IMR-90 (cell line): ENCODE data around the gene KCMF1. TPM values are rescaled to one million over a fixed set of nuclear protein-coding genes. Genes with fewer than 3 reads are reported as not detected.

Source experiments
- ATAC-seq: fragments of 200-7000 bp; cut with Tn5 transposase; 2 replicates; pipeline ENCODE4 v1.9.1; 2020; ENCODE audit warnings: low read depth, mild to moderate bottlenecking, moderate library complexity
- BruUV-seq: library from RNA; stranded (reverse); fragments of 400-500 nt; replicated peaks from 2 replicates; lab custom pipeline; 2021; lab: Mats Ljungman, UMichigan
- CTCF ChIA-PET: fragments of 300-600 bp; formaldehyde crosslinking; extraction: SDS; loops from one replicate; lab custom pipeline; 2021; ENCODE audit warnings: antibody characterized with exemption; lab: Yijun Ruan, JAX
- POLR2A ChIA-PET: fragments of 300-600 bp; sonication (Branson Sonifier 250); formaldehyde crosslinking; loops from one replicate; lab custom pipeline; 2022; ENCODE audit warnings: antibody characterized with exemption; ENCODE audit not compliant: unreplicated experiment; lab: Charles Lee
- DNase-seq: peaks from one replicate; pipeline ENCODE4 v3.0.0; 2013
- H2AFZ ChIP-seq: replicated peaks from 2 replicates; pipeline ENCODE3; 2013; ENCODE audit warnings: low read length, mild to moderate bottlenecking; ENCODE audit not compliant: poor library complexity
- H2AK5ac ChIP-seq: 2 replicates; pipeline ENCODE4 v1.6.1; 2013; ENCODE audit warnings: low read depth, low read length, inconsistent platforms
- H2AK9ac ChIP-seq: replicated peaks from 2 replicates; pipeline ENCODE3; 2013; ENCODE audit warnings: mild to moderate bottlenecking, low read depth, low read length, moderate library complexity; ENCODE audit not compliant: poor library complexity
- H2BK120ac ChIP-seq: 2 replicates; pipeline ENCODE4 v1.6.1; 2013; ENCODE audit warnings: low read depth, low read length, inconsistent platforms
- H2BK15ac ChIP-seq: 3 replicates; pipeline ENCODE4 v1.6.1; 2013; ENCODE audit warnings: low read depth, low read length, inconsistent platforms
- H2BK20ac ChIP-seq: 2 replicates; pipeline ENCODE4 v1.6.1; 2013; ENCODE audit warnings: low read depth, mild to moderate bottlenecking, inconsistent platforms, low read length, moderate library complexity
- H2BK5ac ChIP-seq: 2 replicates; pipeline ENCODE4 v1.6.1; 2013; ENCODE audit warnings: mild to moderate bottlenecking, low read depth, low read length, inconsistent platforms; ENCODE audit not compliant: poor library complexity, severe bottlenecking
- H3K14ac ChIP-seq: replicated peaks from 2 replicates; pipeline ENCODE4 v1.6.1; 2013; ENCODE audit warnings: low read depth, low read length, inconsistent platforms
- H3K18ac ChIP-seq: 2 replicates; pipeline ENCODE4 v1.6.1; 2013; ENCODE audit warnings: low read depth, low read length, control low read depth
- H3K23ac ChIP-seq: 2 replicates; pipeline ENCODE4 v1.6.1; 2013; ENCODE audit warnings: low read depth, low read length, inconsistent platforms
- H3K27ac ChIP-seq: 2 replicates; pipeline ENCODE4 v1.5.1; 2013; ENCODE audit warnings: mild to moderate bottlenecking, control low read depth, low read length; ENCODE audit not compliant: insufficient read depth
- H3K27me3 ChIP-seq: 2 replicates; pipeline ENCODE4 v1.6.1; 2013; ENCODE audit warnings: low read length; ENCODE audit not compliant: control insufficient read depth, insufficient read depth
- H3K36me3 ChIP-seq: 2 replicates; pipeline ENCODE4 v1.6.1; 2013; ENCODE audit warnings: low read length, mixed read lengths; ENCODE audit not compliant: control insufficient read depth, insufficient read depth
- H3K4ac ChIP-seq: 2 replicates; pipeline ENCODE4 v1.6.1; 2013; ENCODE audit warnings: low read depth, low read length, inconsistent platforms
- H3K4me1 ChIP-seq: 2 replicates; pipeline ENCODE4 v1.6.1; 2013; ENCODE audit warnings: low read length, mixed read lengths; ENCODE audit not compliant: control insufficient read depth, insufficient read depth
- H3K4me2 ChIP-seq: 2 replicates; pipeline ENCODE4 v1.6.1; 2013; ENCODE audit warnings: low read depth, mild to moderate bottlenecking, control low read depth, low read length, moderate library complexity
- H3K4me3 ChIP-seq: 2 replicates; pipeline ENCODE4 v1.5.1; 2013; ENCODE audit warnings: low read depth, mild to moderate bottlenecking, control low read depth, low read length, moderate library complexity; ENCODE audit not compliant: insufficient read depth
- H3K56ac ChIP-seq: 2 replicates; pipeline ENCODE4 v1.6.1; 2013; ENCODE audit warnings: low read length, inconsistent platforms; ENCODE audit not compliant: insufficient read depth; ENCODE audit errors: extremely low read depth
- H3K79me1 ChIP-seq, 2 experiments: 2 replicates each; pipeline ENCODE4 v1.6.1; 2013; ENCODE audit warnings: low read length in 2 of 2, inconsistent platforms in 1 of 2, low read depth in 1 of 2
- H3K9ac ChIP-seq: 2 replicates; pipeline ENCODE4 v1.6.1; 2013; ENCODE audit warnings: low read depth, low read length, control low read depth
- H3K9me1 ChIP-seq: 2 replicates; pipeline ENCODE4 v1.6.1; 2013; ENCODE audit warnings: low read length, inconsistent platforms; ENCODE audit not compliant: insufficient read depth
- H3K9me3 ChIP-seq: 2 replicates; pipeline ENCODE4 v1.6.1; 2013; ENCODE audit warnings: low read length; ENCODE audit not compliant: control insufficient read depth, insufficient read depth
- H4K20me1 ChIP-seq: 2 replicates; pipeline ENCODE4 v1.6.1; 2013; ENCODE audit warnings: low read length, inconsistent platforms; ENCODE audit not compliant: insufficient read depth
- H4K5ac ChIP-seq: 2 replicates; pipeline ENCODE4 v1.6.1; 2013; ENCODE audit warnings: mild to moderate bottlenecking, low read depth, low read length, control low read depth
- H4K8ac ChIP-seq, 2 experiments: 2 replicates each; pipeline ENCODE4 v1.6.1; 2013; ENCODE audit warnings: low read depth in 2 of 2, low read length in 2 of 2, control low read depth in 1 of 2, inconsistent platforms in 1 of 2
- H4K91ac ChIP-seq: 2 replicates; pipeline ENCODE4 v1.6.1; 2013; ENCODE audit warnings: low read depth, low read length, inconsistent platforms; ENCODE audit not compliant: insufficient read depth
- BHLHE40 ChIP-seq: fragments of 150-350 bp; IDR thresholded peaks from 2 replicates; pipeline ENCODE4 v1.6.1; 2016; ENCODE audit warnings: mild to moderate bottlenecking, low read depth, low read length
- CHD1 ChIP-seq: IDR thresholded peaks from 2 replicates; pipeline ENCODE4 v1.6.1; 2012; ENCODE audit warnings: low read depth, low read length, improper control_type of control experiment
- FOS ChIP-seq: fragments of 150-350 bp; IDR thresholded peaks from 2 replicates; pipeline ENCODE4 v1.6.1; 2016; ENCODE audit warnings: low read depth, low read length
- MAFK ChIP-seq: IDR thresholded peaks from 2 replicates; pipeline ENCODE4 v1.6.1; 2012; ENCODE audit warnings: low read depth, low read length, improper control_type of control experiment
- POLR2A ChIP-seq: IDR thresholded peaks from 2 replicates; pipeline ENCODE4 v1.6.1; 2012; ENCODE audit warnings: mild to moderate bottlenecking, low read depth, low read length
- RAD21 ChIP-seq: IDR thresholded peaks from 2 replicates; pipeline ENCODE4 v1.6.1; 2012; ENCODE audit warnings: low read length, improper control_type of control experiment
- USF2 ChIP-seq: fragments of 150-350 bp; IDR thresholded peaks from 2 replicates; pipeline ENCODE4 v1.6.1; 2017; ENCODE audit warnings: mild to moderate bottlenecking, antibody characterized with exemption, low read length, low read depth
- WGBS, 2 experiments: methylation state at CpG; one replicate each; pipeline versions ENCODE4 v1.1.5 to v1.1.7; 2013; ENCODE audit warnings: missing lambda C conversion rate in 2 of 2; ENCODE audit not compliant: insufficient read length in 1 of 2; ENCODE audit errors: extremely low coverage in 2 of 2; 5-methylcytosine and 5-hydroxymethylcytosine counted together
- dilution Hi-C: fragments of 300-500 bp; cut with HindIII; formaldehyde crosslinking; loops from one replicate; pipeline ENCODE4 v1.14.3; 2018; ENCODE audit warnings: low sequenced_read_pairs; ENCODE audit not compliant: unreplicated experiment
- in situ Hi-C: fragments of 300-500 bp; cut with MboI; formaldehyde crosslinking; loops from 3 replicates; pipeline ENCODE4 v1.14.3; 2019; ENCODE audit warnings: low sequenced_read_pairs, inconsistent platforms, mixed read lengths
- intact Hi-C: fragments of 100-400 bp; cut with micrococcal nuclease; formaldehyde crosslinking; loops from 2 replicates; pipeline ENCODE4 v1.10.0; 2022
- polyA plus RNA-seq, 3 experiments: library from polyadenylated mRNA; depleted of rRNA; stranded (reverse); fragments of >200 nt; gene quantifications; 2 replicates each; pipeline ENCODE4 v1.2.3, GENCODE V29; 2012; ENCODE audit warnings: low replicate concordance in 1 of 3
- total RNA-seq: library from RNA; depleted of rRNA; stranded (reverse); fragments of >200 nt; gene quantifications from 2 replicates; pipeline ENCODE4 v1.2.3, GENCODE V29; 2012
- TF ChIP-seq, protein P1 (sequence below): conservative IDR thresholded peaks from 2 replicates; pipeline ENCODE4 v1.5.1; 2012; ENCODE audit warnings: mild to moderate bottlenecking, low read depth, low read length, improper control_type of control experiment

KCMF1 gene
- total and polyA plus RNA-seq, 2 of the 4 experiments (the other 2 are of a cell fraction): 49.9 to 108 TPM

GRCh38 chr2:85011747-85012146 is 40.8 kb downstream of the KCMF1 start:
- no peak overlapping the region for H3K56ac ChIP-seq
- ATAC-seq (no peak), DNase-seq (no peak)
- BruUV-seq: no TSS peak
- no peak overlapping the region for H3K4me2 ChIP-seq
- no peak overlapping the region for H3K4me3 ChIP-seq
- TF ChIP-seq POLR2A (no peak), USF2 (no peak), MAFK (no peak), BHLHE40 (no peak), FOS (no peak), CHD1 (no peak), RAD21 (no peak)
- TF ChIP-seq, protein P1, sequence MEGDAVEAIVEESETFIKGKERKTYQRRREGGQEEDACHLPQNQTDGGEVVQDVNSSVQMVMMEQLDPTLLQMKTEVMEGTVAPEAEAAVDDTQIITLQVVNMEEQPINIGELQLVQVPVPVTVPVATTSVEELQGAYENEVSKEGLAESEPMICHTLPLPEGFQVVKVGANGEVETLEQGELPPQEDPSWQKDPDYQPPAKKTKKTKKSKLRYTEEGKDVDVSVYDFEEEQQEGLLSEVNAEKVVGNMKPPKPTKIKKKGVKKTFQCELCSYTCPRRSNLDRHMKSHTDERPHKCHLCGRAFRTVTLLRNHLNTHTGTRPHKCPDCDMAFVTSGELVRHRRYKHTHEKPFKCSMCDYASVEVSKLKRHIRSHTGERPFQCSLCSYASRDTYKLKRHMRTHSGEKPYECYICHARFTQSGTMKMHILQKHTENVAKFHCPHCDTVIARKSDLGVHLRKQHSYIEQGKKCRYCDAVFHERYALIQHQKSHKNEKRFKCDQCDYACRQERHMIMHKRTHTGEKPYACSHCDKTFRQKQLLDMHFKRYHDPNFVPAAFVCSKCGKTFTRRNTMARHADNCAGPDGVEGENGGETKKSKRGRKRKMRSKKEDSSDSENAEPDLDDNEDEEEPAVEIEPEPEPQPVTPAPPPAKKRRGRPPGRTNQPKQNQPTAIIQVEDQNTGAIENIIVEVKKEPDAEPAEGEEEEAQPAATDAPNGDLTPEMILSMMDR: no peak
- dilution Hi-C loops (no loop called here), in situ Hi-C loops (no loop called here), intact Hi-C loops (loop anchor here (2.0 kb wide), 1 partner anchor 39 kb away; no protein-coding TSS in a partner anchor)
- peaks cover 15 to 70% of the 10 kb centered on the region in 2 experiments for H3K79me1 ChIP-seq
- no peak overlapping the region for H4K5ac ChIP-seq
- H3K14ac ChIP-seq: no peak overlapping the region; the same call in 1 of the 2 replicates
- no peak overlapping the region for H3K4ac ChIP-seq
- no peak overlapping the region for H3K18ac ChIP-seq
- H2AFZ ChIP-seq: no peak overlapping the region
- peaks cover 83% of the 10 kb centered on the region for H4K20me1 ChIP-seq
- no peak overlapping the region for H4K8ac ChIP-seq
- no CpG with 5 or more reads among the region's 3 CpGs for WGBS, 2 experiments
- H3K9me1 ChIP-seq: peaks cover 25% of the 10 kb centered on the region
- peaks cover 19% of the 10 kb centered on the region for H3K4me1 ChIP-seq
- H4K91ac ChIP-seq: no peak overlapping the region
- no peak overlapping the region for H3K27ac ChIP-seq
- ChIA-PET POLR2A (no interaction called here), CTCF (no interaction called here)
- no peak overlapping the region for H3K9ac ChIP-seq
- no peak overlapping the region for H2BK120ac ChIP-seq
- no peak overlapping the region for H2BK15ac ChIP-seq
- no peaks in the 10 kb centered on the region for H3K9me3 ChIP-seq
- no peaks in the 10 kb centered on the region for H3K27me3 ChIP-seq
- no peak overlapping the region for H2AK9ac ChIP-seq
- no peak overlapping the region for H2BK5ac ChIP-seq
- H3K36me3 ChIP-seq: peaks cover 13% of the 10 kb centered on the region
- peak overlapping the region; percentile 35; the same call in 1 of the 2 replicates for H3K23ac ChIP-seq
- no peak overlapping the region for H2AK5ac ChIP-seq
- H2BK20ac ChIP-seq: no peak overlapping the region
